GM19324 (cell line): Measurements from ENCODE around the gene TCFL5.

Experiments used
- ATAC-seq: cut with Tn5 transposase; IDR thresholded peaks from one replicate; pipeline ENCODE4 v1.9.1; 2021; ENCODE audit warnings: mild to moderate bottlenecking, moderate library complexity; ENCODE audit not compliant: unreplicated experiment, low FRiP score

TCFL5 gene

GRCh38 chr20:62838128-62838891, 23.3 kb downstream of the TCFL5 start:
- ATAC-seq = no peak

- ATAC-seq = no peak
These were observed 23.9 kb downstream of the TCFL5 start for GRCh38 chr20:62837790-62838127.

- ATAC-seq = no peak
These were observed 24.6 kb downstream of the TCFL5 start for GRCh38 chr20:62836967-62837490.

GRCh38 chr20:62835931-62836861, 25.4 kb downstream of the TCFL5 start:
- no peak for ATAC-seq

GRCh38 chr20:62834967-62835730, 26.5 kb downstream of the TCFL5 start:
- no peak for ATAC-seq

GRCh38 chr20:62832951-62833391, 28.7 kb downstream of the TCFL5 start:
- no peak for ATAC-seq

- ATAC-seq = no peak
These were observed 29.3 kb downstream of the TCFL5 start for GRCh38 chr20:62832212-62832922.

- ATAC-seq = no peak
These were observed 29.8 kb downstream of the TCFL5 start for GRCh38 chr20:62831854-62832211.

- ATAC-seq = no peak
These were observed 30.2 kb downstream of the TCFL5 start for GRCh38 chr20:62831361-62831788.

- no peak for ATAC-seq
These were observed 30.8 kb downstream of the TCFL5 start for GRCh38 chr20:62830821-62831220.

GRCh38 chr20:62830251-62830650, 31.4 kb downstream of the TCFL5 start:
- no peak for ATAC-seq

GRCh38 chr20:62829231-62830230, 32.1 kb downstream of the TCFL5 start:
- no peak for ATAC-seq

GRCh38 chr20:62828511-62829230, 33.0 kb downstream of the TCFL5 start:
- ATAC-seq = no peak

- no peak for ATAC-seq
These were observed 33.6 kb downstream of the TCFL5 start for GRCh38 chr20:62828051-62828450.

- ATAC-seq = no peak
These were observed 34.1 kb downstream of the TCFL5 start for GRCh38 chr20:62827311-62828038.

GRCh38 chr20:62826646-62827310, 34.8 kb downstream of the TCFL5 start:
- no peak for ATAC-seq
